Inflammatory macrophage (primary cell): Measurements from ENCODE around the gene FOXD4L1.
"Not testable (repeated sequence)": the region's sequence is repeated elsewhere in the genome, so short reads cannot be mapped to it uniquely, and the experiment has no call there.

Source experiments
- DNase-seq, 2 donors: peaks; one replicate each; pipeline ENCODE4 v3.0.0-alpha.2; 2020 to 2022
- total RNA-seq, 18 experiments: gene quantifications; one replicate each; lab custom pipeline; 2026; ENCODE audit warnings: mixed read lengths in 6 of 18, inconsistent platforms in 2 of 18; lab: John Stamatoyannopoulos, UW

The FOXD4L1 gene
- 0 to 0.40 (median 0.07) reads per million in 18 experiments for total RNA-seq

GRCh38 chr2:113498365-113498764 lies at the start of gene FOXD4L1:
Gene FOXD4L1, plus strand, starts transcription at chr2:113498665. Its CDS starts 592 bp downstream, at chr2:113499257.
- not testable (repeated sequence) for DNase-seq

GRCh38 chr2:113465770-113466169 lies 32.7 kb upstream of the FOXD4L1 start:
- DNase-seq = not testable (repeated sequence)

- not testable (repeated sequence) for DNase-seq
Observed at GRCh38 chr2:113476688-113477368, 21.6 kb upstream of the FOXD4L1 start.

- DNase-seq = not testable (repeated sequence)
Observed at GRCh38 chr2:113496527-113496926, 1.9 kb upstream of the FOXD4L1 start.

GRCh38 chr2:113499019-113499885 lies 787 bp downstream of the FOXD4L1 start:
- not testable (repeated sequence) for DNase-seq

- DNase-seq = not testable (repeated sequence)
Observed at GRCh38 chr2:113499886-113500722, 1.6 kb downstream of the FOXD4L1 start.

GRCh38 chr2:113500723-113501038 lies 2.2 kb downstream of the FOXD4L1 start:
- DNase-seq = not testable (repeated sequence)

GRCh38 chr2:113502216-113503093 lies 4.0 kb downstream of the FOXD4L1 start:
- peak in 1 of 2 donors; percentile 3 for DNase-seq

GRCh38 chr2:113503094-113504042 lies 4.9 kb downstream of the FOXD4L1 start:
- peak; percentile 37 to 44 for DNase-seq

- peak; percentile 22 to 24 for DNase-seq
Observed at GRCh38 chr2:113504081-113504480, 5.6 kb downstream of the FOXD4L1 start.

- not testable (repeated sequence) for DNase-seq
Observed at GRCh38 chr2:113507394-113508140, 9.1 kb downstream of the FOXD4L1 start.

- DNase-seq = not testable (repeated sequence)
Observed at GRCh38 chr2:113508187-113508586, 9.7 kb downstream of the FOXD4L1 start.

GRCh38 chr2:113510913-113511312 lies 12.4 kb downstream of the FOXD4L1 start:
- not testable (repeated sequence) for DNase-seq

GRCh38 chr2:113511859-113512258 lies 13.4 kb downstream of the FOXD4L1 start:
- not testable (repeated sequence) for DNase-seq

- DNase-seq = not testable (repeated sequence)
Observed at GRCh38 chr2:113515457-113515856, 17.0 kb downstream of the FOXD4L1 start.

GRCh38 chr2:113515995-113516394 lies 17.5 kb downstream of the FOXD4L1 start:
- not testable (repeated sequence) for DNase-seq

GRCh38 chr2:113517025-113517424 lies 18.6 kb downstream of the FOXD4L1 start:
- DNase-seq = not testable (repeated sequence)

GRCh38 chr2:113520837-113521236 lies 22.4 kb downstream of the FOXD4L1 start:
- DNase-seq = not testable (repeated sequence)

- DNase-seq = not testable (repeated sequence)
Observed at GRCh38 chr2:113521492-113521891, 23.0 kb downstream of the FOXD4L1 start.

- DNase-seq = not testable (repeated sequence)
Observed at GRCh38 chr2:113524986-113525385, 26.5 kb downstream of the FOXD4L1 start.
